Measurements from ENCODE around the gene PUS1. TPM values are rescaled to one million over a fixed set of nuclear protein-coding genes. Genes with fewer than 3 reads are reported as not detected.

The PUS1 gene
- total and polyA plus RNA-seq, 7 donors = 11.7 to 46.8 (median 20.1) TPM

DNA sequence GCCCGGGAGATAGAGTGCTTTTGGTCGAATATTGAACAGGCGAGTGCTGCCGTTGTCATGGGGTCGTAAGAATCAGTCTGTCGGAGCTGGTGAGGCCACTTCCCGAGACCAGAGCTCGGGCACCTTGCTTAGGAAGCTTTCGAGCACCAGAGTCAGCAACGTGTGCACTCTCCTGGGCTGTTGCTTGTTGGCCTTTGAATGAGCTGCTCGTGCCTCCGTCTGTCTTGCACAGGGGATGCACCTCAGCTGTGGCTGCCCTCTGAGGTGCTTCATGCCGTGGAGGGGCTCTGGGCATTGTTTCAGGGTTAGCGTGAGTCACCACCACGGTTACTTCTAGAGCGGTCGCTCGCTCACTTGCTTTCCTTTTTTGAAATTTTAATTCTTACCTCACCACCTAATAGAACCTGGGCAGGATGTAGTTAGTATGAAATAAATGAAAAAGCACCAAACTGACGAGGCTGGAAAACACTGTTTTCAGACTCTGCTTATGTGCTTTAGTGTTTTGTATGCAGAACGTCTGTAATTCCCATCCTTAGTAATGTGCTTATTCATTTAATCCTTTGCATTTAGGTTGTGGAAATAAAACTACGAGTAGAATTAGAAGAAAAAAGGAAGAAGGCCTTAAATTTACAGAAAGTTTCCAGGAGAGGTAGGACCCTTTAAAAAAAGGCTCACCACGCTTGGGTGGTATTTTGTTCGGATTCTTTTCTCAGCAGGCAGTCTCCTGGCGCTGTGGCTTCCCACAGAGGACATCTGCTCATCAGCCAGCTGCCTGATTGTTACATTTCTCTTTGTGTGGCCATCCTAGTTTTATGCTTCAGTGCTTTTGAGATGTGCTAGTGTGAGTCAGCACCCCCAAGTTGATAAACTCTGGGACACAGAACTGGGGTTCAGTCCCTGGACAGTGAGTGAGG, 61.2 kb downstream of the PUS1 start:
- H3K4me1 ChIP-seq = no peaks in the 10 kb centered on the region
- 77 to 81% (median 78%) methylated on average over 24 of the region's 24 CpGs for WGBS, 3 donors
- intact Hi-C loops (cut with DNase I) = loop anchor here in 1 of 2 donors (5.0 kb wide), 1 partner anchor 378 kb away; no protein-coding TSS in a partner anchor
- peaks cover 4 to 100% of the 10 kb centered on the region in 2 donors for H3K36me3 ChIP-seq (ENCODE audit: insufficient read depth in 1 of 2, low read depth in 1 of 2)
- H3K4me3 ChIP-seq = no peak overlapping the region
- H3K27me3 ChIP-seq (ENCODE audit: insufficient read depth in 3 of 3, low read length in 2 of 3) = no peaks in the 10 kb centered on the region
- ATAC-seq = no peak
- TF ChIP-seq, protein P1, sequence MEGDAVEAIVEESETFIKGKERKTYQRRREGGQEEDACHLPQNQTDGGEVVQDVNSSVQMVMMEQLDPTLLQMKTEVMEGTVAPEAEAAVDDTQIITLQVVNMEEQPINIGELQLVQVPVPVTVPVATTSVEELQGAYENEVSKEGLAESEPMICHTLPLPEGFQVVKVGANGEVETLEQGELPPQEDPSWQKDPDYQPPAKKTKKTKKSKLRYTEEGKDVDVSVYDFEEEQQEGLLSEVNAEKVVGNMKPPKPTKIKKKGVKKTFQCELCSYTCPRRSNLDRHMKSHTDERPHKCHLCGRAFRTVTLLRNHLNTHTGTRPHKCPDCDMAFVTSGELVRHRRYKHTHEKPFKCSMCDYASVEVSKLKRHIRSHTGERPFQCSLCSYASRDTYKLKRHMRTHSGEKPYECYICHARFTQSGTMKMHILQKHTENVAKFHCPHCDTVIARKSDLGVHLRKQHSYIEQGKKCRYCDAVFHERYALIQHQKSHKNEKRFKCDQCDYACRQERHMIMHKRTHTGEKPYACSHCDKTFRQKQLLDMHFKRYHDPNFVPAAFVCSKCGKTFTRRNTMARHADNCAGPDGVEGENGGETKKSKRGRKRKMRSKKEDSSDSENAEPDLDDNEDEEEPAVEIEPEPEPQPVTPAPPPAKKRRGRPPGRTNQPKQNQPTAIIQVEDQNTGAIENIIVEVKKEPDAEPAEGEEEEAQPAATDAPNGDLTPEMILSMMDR (IDR thresholded peaks at IDR 0.05) = no peak
- no peak overlapping the region for H3K27ac ChIP-seq
- DNase-seq = no peak
- no peaks in the 10 kb centered on the region for H3K9me3 ChIP-seq

GRCh38 chr12:131990980-131991305, 61.9 kb downstream of the PUS1 start:
- no peak overlapping the region for H3K27ac ChIP-seq
- no peaks in the 10 kb centered on the region for H3K27me3 ChIP-seq (ENCODE audit: insufficient read depth in 3 of 3, low read length in 2 of 3)
- H3K9me3 ChIP-seq = no peaks in the 10 kb centered on the region
- H3K4me3 ChIP-seq = no peak overlapping the region
- WGBS, 3 donors = 77 to 79% (median 78%) methylated on average over 9 of the region's 9 CpGs
- no peak for ATAC-seq
- intact Hi-C loops (cut with DNase I) = loop anchor here in 1 of 2 donors (5.0 kb wide), 1 partner anchor 379 kb away; no protein-coding TSS in a partner anchor
- H3K36me3 ChIP-seq (ENCODE audit: insufficient read depth in 1 of 2, low read depth in 1 of 2) = peaks cover 4 to 99% of the 10 kb centered on the region in 2 donors
- no peak for DNase-seq
- no peaks in the 10 kb centered on the region for H3K4me1 ChIP-seq
- TF ChIP-seq, protein P1 (IDR thresholded peaks at IDR 0.05) = no peak

- Histone ChIP-seq H3K4me3 (no peak overlapping the region), H3K36me3 (ENCODE audit: insufficient read depth in 1 of 2, low read depth in 1 of 2) (peaks cover 4 to 99% of the 10 kb centered on the region in 2 donors), H3K27me3 (ENCODE audit: insufficient read depth in 3 of 3, low read length in 2 of 3) (no peaks in the 10 kb centered on the region), H3K4me1 (no peaks in the 10 kb centered on the region), H3K9me3 (no peaks in the 10 kb centered on the region), H3K27ac (no peak overlapping the region)
- intact Hi-C loops (cut with DNase I) = loop anchor here in 1 of 2 donors (5.0 kb wide), 1 partner anchor 380 kb away; no protein-coding TSS in a partner anchor
- DNase-seq (no peak), ATAC-seq (no peak)
- TF ChIP-seq, protein P1 (IDR thresholded peaks at IDR 0.05) = no peak
- 85 to 88% (median 85%) methylated on average over 11 of the region's 11 CpGs for WGBS, 3 donors
Observed at GRCh38 chr12:131991816-131992430, 62.8 kb downstream of the PUS1 start.

GRCh38 chr12:131994589-131994988, 65.5 kb downstream of the PUS1 start:
- WGBS, 3 donors = 92 to 94% (median 92%) methylated on average over 4 of the region's 4 CpGs
- intact Hi-C loops (cut with DNase I) = loop anchor here in 1 of 2 donors (5.0 kb wide), 1 partner anchor 382 kb away; no protein-coding TSS in a partner anchor
- Histone ChIP-seq H3K27me3 (ENCODE audit: insufficient read depth in 3 of 3, low read length in 2 of 3) (no peaks in the 10 kb centered on the region), H3K4me1 (no peaks in the 10 kb centered on the region), H3K36me3 (ENCODE audit: insufficient read depth in 1 of 2, low read depth in 1 of 2) (peaks cover 4 to 74% of the 10 kb centered on the region in 2 donors), H3K27ac (no peak overlapping the region), H3K4me3 (no peak overlapping the region), H3K9me3 (no peaks in the 10 kb centered on the region)
- DNase-seq (no peak), ATAC-seq (no peak)
- TF ChIP-seq, protein P1 (IDR thresholded peaks at IDR 0.05) = no peak

Other genes with a start within 250 kb of the PUS1 start
- 10 to 100 TPM; 21.4 to 34.3 (median 23.3) TPM for gene SFSWAP, start 218.2 kb upstream of the PUS1 start, total RNA-seq
- gene SFSWAP, start 218.2 kb upstream of the PUS1 start, polyA plus RNA-seq = 10 to 100 TPM; 19.4 to 27.5 (median 24.3) TPM
- gene MMP17, start 100.9 kb upstream of the PUS1 start, total RNA-seq = 1 to 10 TPM; 1.0 to 1.4 (median 1.3) TPM
- under 1 TPM; 0.64 to 0.91 (median 0.81) TPM for gene MMP17, start 100.9 kb upstream of the PUS1 start, polyA plus RNA-seq
- 10 to 100 TPM; 58.0 to 90.4 (median 68.0) TPM for gene ULK1, start 34.7 kb upstream of the PUS1 start, total RNA-seq
- gene ULK1, start 34.7 kb upstream of the PUS1 start, polyA plus RNA-seq = 10 to 100 TPM in 2 of 3 donors, 1 to 10 TPM in 1; 4.1 to 47.1 (median 25.7) TPM
- 10 to 100 TPM; 18.4 to 24.5 (median 22.9) TPM for gene EP400, start 20.7 kb downstream of the PUS1 start, total RNA-seq
- gene EP400, start 20.7 kb downstream of the PUS1 start, polyA plus RNA-seq = 10 to 100 TPM in 1 of 3 donors, 1 to 10 TPM in 2; 8.0 to 11.8 (median 9.4) TPM
- gene DDX51, start 215.0 kb downstream of the PUS1 start, total RNA-seq = 10 to 100 TPM in 3 of 4 donors, 1 to 10 TPM in 1; 7.3 to 17.1 (median 11.8) TPM
- 10 to 100 TPM; 11.7 to 17.0 (median 14.8) TPM for gene DDX51, start 215.0 kb downstream of the PUS1 start, polyA plus RNA-seq
- 10 to 100 TPM in 3 of 4 donors, 1 to 10 TPM in 1; 7.9 to 25.7 (median 17.7) TPM for gene NOC4L, start 215.2 kb downstream of the PUS1 start, total RNA-seq
- 10 to 100 TPM; 28.4 to 36.7 (median 30.8) TPM for gene NOC4L, start 215.2 kb downstream of the PUS1 start, polyA plus RNA-seq